HUES6 (cell line): ENCODE measurements around the gene C16orf96.

ENCODE experiments used
- H3K27ac ChIP-seq: 2 replicates; pipeline ENCODE4 v1.7.0; 2013; ENCODE audit warnings: low read depth, mild to moderate bottlenecking, low read length, inconsistent platforms
- H3K27me3 ChIP-seq: 2 replicates; pipeline ENCODE4 v1.6.1; 2013; ENCODE audit warnings: low read length; ENCODE audit not compliant: control insufficient read depth, insufficient read depth
- H3K36me3 ChIP-seq: 2 replicates; pipeline ENCODE4 v1.6.1; 2013; ENCODE audit warnings: low read length; ENCODE audit not compliant: control insufficient read depth, insufficient read depth
- H3K4me1 ChIP-seq: 2 replicates; pipeline ENCODE4 v1.6.1; 2013; ENCODE audit warnings: low read length; ENCODE audit not compliant: control insufficient read depth, insufficient read depth
- H3K4me3 ChIP-seq: 2 replicates; pipeline ENCODE4 v1.5.1; 2013; ENCODE audit warnings: low read depth, low read length
- H3K9ac ChIP-seq: one replicate; pipeline ENCODE4 v1.6.1; 2013; ENCODE audit warnings: mild to moderate bottlenecking, low read length
- H3K9me3 ChIP-seq: 2 replicates; pipeline ENCODE4 v1.6.1; 2013; ENCODE audit warnings: low read depth, low read length; ENCODE audit not compliant: control insufficient read depth, insufficient read depth

C16orf96 gene

GRCh38 chr16:4525634-4526277 lies 30.4 kb upstream of the C16orf96 start:
- no peak overlapping the region for H3K27ac ChIP-seq
- H3K4me1 ChIP-seq = peaks cover 37% of the 10 kb centered on the region
- no peak overlapping the region for H3K9ac ChIP-seq

DNA sequence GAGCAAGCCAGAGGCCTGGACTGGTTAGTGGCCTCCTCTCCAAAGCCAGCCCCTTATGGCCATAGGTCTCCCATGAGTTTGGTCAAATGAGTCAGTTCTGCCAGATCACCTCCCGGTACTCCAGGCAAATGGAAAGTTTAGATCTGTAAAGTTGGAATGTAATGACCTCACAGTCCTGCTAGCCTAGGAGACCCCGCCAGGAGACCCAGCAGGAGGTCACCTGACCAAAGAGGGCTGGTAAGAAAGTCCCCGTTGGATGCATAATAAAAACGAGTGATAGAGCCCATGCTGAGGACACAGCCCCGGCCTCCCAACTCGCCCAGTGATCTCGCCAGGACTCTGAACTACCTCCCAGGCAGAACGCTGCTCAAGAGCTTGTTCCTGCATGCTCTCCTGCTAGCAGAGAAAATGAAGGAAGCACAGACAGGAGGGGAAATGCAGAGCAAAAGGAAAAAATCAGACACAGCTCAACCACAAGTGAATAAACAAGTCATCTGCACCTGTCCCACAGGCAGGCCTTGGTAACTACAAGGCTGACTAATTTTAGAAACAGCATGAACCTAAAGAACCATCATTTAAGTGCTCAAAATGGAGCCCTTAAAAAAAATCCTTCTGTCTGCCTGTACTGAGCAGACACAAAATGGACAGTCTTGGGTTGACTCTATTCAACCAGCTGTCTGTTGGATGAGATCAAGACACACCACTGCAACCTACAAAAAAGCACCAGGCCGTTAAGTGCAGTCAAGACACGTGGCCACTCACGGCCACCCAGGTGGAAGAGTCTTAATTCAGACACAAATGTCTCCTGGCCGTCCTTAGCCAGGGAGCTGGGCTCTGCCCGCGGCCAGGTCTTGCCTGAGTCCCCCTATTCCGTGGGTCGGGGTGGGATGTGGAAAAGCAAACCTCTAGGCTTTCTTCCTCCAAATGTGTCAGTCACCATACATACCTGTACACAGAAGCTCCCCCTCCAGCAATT lies 26.8 kb upstream of the C16orf96 start:
- H3K9me3 ChIP-seq = no peaks in the 10 kb centered on the region
- peak overlapping the region; percentile 40 for H3K9ac ChIP-seq
- peak overlapping the region; percentile 1; the same call in 1 of the 2 replicates for H3K4me3 ChIP-seq
- peak overlapping the region; percentile 53; the same call in 1 of the 2 replicates for H3K27ac ChIP-seq
- peaks cover 16% of the 10 kb centered on the region for H3K4me1 ChIP-seq
- no peaks in the 10 kb centered on the region for H3K27me3 ChIP-seq
- H3K36me3 ChIP-seq = peaks cover 22% of the 10 kb centered on the region

More at GRCh38 chr16:4525634-4526277, 30.4 kb upstream of the C16orf96 start:
- no peaks in the 10 kb centered on the region for H3K9me3 ChIP-seq
- peaks cover 3% of the 10 kb centered on the region; the same call in 1 of the 2 replicates for H3K36me3 ChIP-seq
- no peak overlapping the region for H3K4me3 ChIP-seq
- H3K27me3 ChIP-seq = no peaks in the 10 kb centered on the region

GRCh38 chr16:4531811-4532210 lies 24.3 kb upstream of the C16orf96 start:
- H3K27me3 ChIP-seq = no peaks in the 10 kb centered on the region
- H3K36me3 ChIP-seq = peaks cover 28% of the 10 kb centered on the region
- no peak overlapping the region for H3K4me3 ChIP-seq
- peaks cover 27% of the 10 kb centered on the region for H3K4me1 ChIP-seq
- no peaks in the 10 kb centered on the region for H3K9me3 ChIP-seq
- H3K9ac ChIP-seq = no peak overlapping the region
- no peak overlapping the region for H3K27ac ChIP-seq

DNA sequence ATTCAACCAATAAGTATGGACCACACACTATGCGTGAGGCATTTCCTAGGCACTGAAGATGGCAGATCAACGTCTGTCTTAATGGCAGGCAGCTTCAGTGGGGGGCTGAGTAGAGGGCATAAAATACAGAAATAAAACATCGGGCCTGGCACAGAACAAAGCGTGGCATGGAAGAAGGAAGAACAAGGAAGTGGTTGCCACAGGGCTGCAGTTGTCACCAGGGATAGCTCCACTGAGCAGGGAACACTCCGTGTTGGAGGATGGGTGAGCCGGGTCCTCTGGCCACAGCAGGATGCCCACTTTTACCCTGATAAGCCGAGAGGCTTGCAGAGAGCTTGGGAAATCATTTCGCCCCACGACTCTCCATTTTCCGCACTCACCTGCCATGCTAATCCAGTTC lies 23.9 kb upstream of the C16orf96 start:
- Histone ChIP-seq H3K27ac (no peak overlapping the region), H3K9me3 (no peaks in the 10 kb centered on the region), H3K4me1 (peaks cover 32% of the 10 kb centered on the region), H3K27me3 (no peaks in the 10 kb centered on the region), H3K4me3 (no peak overlapping the region), H3K9ac (no peak overlapping the region), H3K36me3 (peaks cover 28% of the 10 kb centered on the region)

DNA sequence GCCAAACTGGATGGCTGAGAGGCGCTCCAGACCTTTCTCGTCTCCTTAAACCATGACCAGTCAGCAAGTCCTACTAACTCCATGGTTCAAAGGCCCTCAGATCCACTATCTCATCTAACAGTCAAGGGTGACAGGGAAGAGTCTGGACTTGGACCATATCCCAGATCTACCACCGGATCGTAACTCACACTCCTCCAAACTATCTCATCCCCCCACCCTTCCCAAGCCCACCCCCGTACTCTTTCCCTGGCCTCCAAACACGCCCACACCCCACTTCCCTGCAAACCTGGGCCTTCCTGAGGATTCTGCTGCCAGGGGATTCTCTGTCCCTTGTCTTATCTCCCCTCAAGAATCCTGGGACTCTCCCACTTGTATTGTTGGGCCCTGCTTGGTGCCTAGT lies 22.6 kb upstream of the C16orf96 start:
- Histone ChIP-seq H3K9ac (no peak overlapping the region), H3K27me3 (no peaks in the 10 kb centered on the region), H3K27ac (no peak overlapping the region), H3K9me3 (no peaks in the 10 kb centered on the region), H3K36me3 (peaks cover 28% of the 10 kb centered on the region), H3K4me1 (peaks cover 32% of the 10 kb centered on the region), H3K4me3 (no peak overlapping the region)

GRCh38 chr16:4534151-4534790 lies 21.9 kb upstream of the C16orf96 start:
- Histone ChIP-seq H3K36me3 (peaks cover 28% of the 10 kb centered on the region), H3K4me1 (peaks cover 26% of the 10 kb centered on the region), H3K27ac (no peak overlapping the region), H3K4me3 (no peak overlapping the region), H3K9me3 (peaks cover 4% of the 10 kb centered on the region), H3K27me3 (peaks cover 4% of the 10 kb centered on the region; the same call in 1 of the 2 replicates), H3K9ac (no peak overlapping the region)

DNA sequence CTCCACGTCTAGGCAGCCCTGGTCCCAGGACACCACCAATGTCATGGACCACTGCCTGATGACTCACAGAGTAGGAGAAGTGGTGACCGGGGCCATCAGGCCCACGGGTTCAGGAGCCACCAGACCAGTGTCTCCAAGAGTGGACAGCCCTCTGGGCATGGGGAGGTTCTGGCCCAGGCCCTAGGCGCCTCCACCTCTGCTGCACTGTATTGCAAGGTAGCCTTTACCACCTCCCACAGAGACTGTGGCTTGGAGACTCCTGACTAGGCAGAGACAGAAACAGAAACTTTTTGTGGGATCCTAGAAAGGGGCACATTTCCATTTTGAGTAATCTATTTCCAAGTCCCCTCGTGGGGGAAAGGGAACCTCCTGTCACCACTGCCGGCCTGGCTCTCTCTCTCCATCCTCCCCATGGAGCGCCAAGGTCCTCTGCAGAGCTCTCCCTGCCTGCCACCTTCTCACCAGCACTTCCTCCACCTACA lies 20.5 kb upstream of the C16orf96 start:
- H3K27ac ChIP-seq = no peak overlapping the region
- peaks cover 28% of the 10 kb centered on the region for H3K36me3 ChIP-seq
- no peak overlapping the region for H3K4me3 ChIP-seq
- peaks cover 12% of the 10 kb centered on the region for H3K27me3 ChIP-seq
- H3K4me1 ChIP-seq = peaks cover 17% of the 10 kb centered on the region
- H3K9ac ChIP-seq = no peak overlapping the region
- peaks cover 14% of the 10 kb centered on the region for H3K9me3 ChIP-seq

DNA sequence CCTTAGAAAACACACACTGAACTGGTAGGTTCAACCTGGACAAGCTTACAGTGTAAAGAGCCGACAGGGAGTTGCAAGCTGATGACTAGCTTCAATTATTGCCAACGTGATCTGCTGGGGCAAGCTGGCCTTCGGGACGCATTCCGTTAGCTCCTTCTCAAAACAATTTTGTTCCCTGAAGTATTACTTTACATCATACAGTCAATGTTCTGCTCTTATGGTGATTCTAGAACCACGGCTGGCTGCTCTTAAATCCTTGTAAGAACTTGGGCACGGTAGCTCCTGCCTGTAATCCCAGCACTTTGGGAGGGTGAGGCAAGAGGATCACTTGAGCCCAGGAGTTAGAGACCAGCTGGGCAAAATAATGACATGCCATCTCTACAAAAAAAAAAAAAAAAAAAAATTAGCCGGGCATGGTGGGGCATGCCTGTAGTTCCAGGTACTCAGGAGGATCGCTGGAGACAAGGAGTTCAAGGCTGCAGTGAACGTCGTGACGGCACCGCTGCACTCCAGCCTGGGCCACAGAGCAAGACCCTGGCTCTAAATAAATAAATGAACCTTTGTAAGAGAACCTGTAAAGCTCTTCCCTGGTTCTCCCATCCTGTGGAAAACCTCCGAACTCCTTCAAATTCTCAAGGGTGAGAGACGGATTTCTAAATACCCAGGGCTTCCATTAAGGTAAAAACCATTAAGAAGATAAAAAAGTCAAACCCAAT lies 19.6 kb upstream of the C16orf96 start:
- Histone ChIP-seq H3K9me3 (peaks cover 14% of the 10 kb centered on the region), H3K27ac (no peak overlapping the region), H3K9ac (peak overlapping the region; percentile 85), H3K4me3 (peak overlapping the region; percentile 77), H3K27me3 (peaks cover 12% of the 10 kb centered on the region), H3K36me3 (peaks cover 27% of the 10 kb centered on the region), H3K4me1 (peaks cover 17% of the 10 kb centered on the region)

GRCh38 chr16:4537376-4538343 lies 18.5 kb upstream of the C16orf96 start:
- H3K27me3 ChIP-seq = peaks cover 12% of the 10 kb centered on the region
- H3K9ac ChIP-seq = peak overlapping the region; percentile 85
- peaks cover 14% of the 10 kb centered on the region for H3K9me3 ChIP-seq
- peaks cover 16% of the 10 kb centered on the region for H3K36me3 ChIP-seq
- H3K4me3 ChIP-seq = peak overlapping the region; percentile 77
- peaks cover 17% of the 10 kb centered on the region for H3K4me1 ChIP-seq
- peak overlapping the region; percentile 75; the same call in 1 of the 2 replicates for H3K27ac ChIP-seq
